Limb (tissue), 2 donors: ENCODE results near the gene ARHGAP42.
"Not testable (repeated sequence)": the region's sequence is repeated elsewhere in the genome, so short reads cannot be mapped to it uniquely, and the experiment has no call there.

ENCODE experiments used
- DNase-seq, 2 donors: peaks; one replicate each; pipeline ENCODE4 v3.0.0-alpha.2; 2016; ENCODE audit errors: extremely low spot score in 2 of 2

ARHGAP42 gene

GRCh38 chr11:100870138-100870537 is 183.1 kb downstream of the ARHGAP42 start:
- no peak for DNase-seq

- DNase-seq, result no peak
Measured at GRCh38 chr11:100872951-100873740, 186.1 kb downstream of the ARHGAP42 start.

GRCh38 chr11:100874203-100874602 is 187.1 kb downstream of the ARHGAP42 start:
- DNase-seq, result no peak

- no peak for DNase-seq
Measured at GRCh38 chr11:100875521-100875869, 188.4 kb downstream of the ARHGAP42 start.

GRCh38 chr11:100876815-100877520 is 189.9 kb downstream of the ARHGAP42 start:
- peak in 1 of 2 donors; percentile 72 for DNase-seq

GRCh38 chr11:100878474-100878873 is 191.4 kb downstream of the ARHGAP42 start:
- no peak for DNase-seq

GRCh38 chr11:100882957-100883356 is 195.9 kb downstream of the ARHGAP42 start:
- no peak for DNase-seq

GRCh38 chr11:100883830-100884229 is 196.7 kb downstream of the ARHGAP42 start:
- no peak for DNase-seq

- DNase-seq, result no peak
Measured at GRCh38 chr11:100887659-100888058, 200.6 kb downstream of the ARHGAP42 start.

- DNase-seq, result no peak
Measured at GRCh38 chr11:100888836-100889235, 201.7 kb downstream of the ARHGAP42 start.

GRCh38 chr11:100889758-100890157 is 202.7 kb downstream of the ARHGAP42 start:
- DNase-seq, result no peak

GRCh38 chr11:100890789-100891188 is 203.7 kb downstream of the ARHGAP42 start:
- no peak for DNase-seq

- DNase-seq, result no peak
Measured at GRCh38 chr11:100892886-100893285, 205.8 kb downstream of the ARHGAP42 start.

GRCh38 chr11:100895449-100895848 is 208.4 kb downstream of the ARHGAP42 start:
- DNase-seq, result no peak

GRCh38 chr11:100895976-100896375 is 208.9 kb downstream of the ARHGAP42 start:
- DNase-seq, result not testable (repeated sequence)

GRCh38 chr11:100901471-100901870 is 214.4 kb downstream of the ARHGAP42 start:
- DNase-seq, result not testable (repeated sequence)

- no peak for DNase-seq
Measured at GRCh38 chr11:100902454-100903141, 215.5 kb downstream of the ARHGAP42 start.

- DNase-seq, result no peak
Measured at GRCh38 chr11:100903284-100903683, 216.2 kb downstream of the ARHGAP42 start.

GRCh38 chr11:100905684-100906083 is 218.6 kb downstream of the ARHGAP42 start:
- DNase-seq, result no peak

- DNase-seq, result no peak
Measured at GRCh38 chr11:100908746-100909145, 221.7 kb downstream of the ARHGAP42 start.

GRCh38 chr11:100910808-100911207 is 223.7 kb downstream of the ARHGAP42 start:
- DNase-seq, result no peak

GRCh38 chr11:100914415-100915110 is 227.5 kb downstream of the ARHGAP42 start:
- no peak for DNase-seq
